ENCODE measurements around the gene CLIP2.
A peak's percentile ranks its signal among the peaks of the same experiment; 100 is the strongest.

Gene CLIP2

DNA sequence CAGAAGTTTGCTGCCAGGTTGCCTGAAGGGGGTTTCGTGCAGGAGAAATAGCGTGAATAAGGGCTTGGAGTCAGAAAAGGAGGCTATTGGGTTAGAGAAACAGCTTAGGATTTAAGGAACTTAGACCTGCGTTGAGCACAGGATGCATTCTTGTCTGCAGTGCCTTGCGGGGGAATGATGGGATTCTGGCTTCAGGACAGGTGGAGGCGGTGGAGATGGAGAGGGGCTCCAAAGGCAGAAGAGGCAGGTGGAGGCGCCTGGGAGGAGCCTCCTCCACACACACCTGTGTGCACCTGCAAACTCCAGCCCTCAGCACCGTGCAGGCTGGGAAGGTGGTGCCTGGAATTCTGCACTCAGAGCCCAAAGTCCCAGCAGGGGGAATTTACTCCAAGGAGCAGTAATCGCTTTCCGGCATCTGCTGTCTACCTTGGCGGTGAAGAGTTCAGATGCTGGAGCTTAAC lies 1.8 kb downstream of the CLIP2 start:
- H3K4me3 ChIP-seq (replicated peaks; ENCODE audit: low read depth, low read length): peak overlapping the region; percentile 82

DNA sequence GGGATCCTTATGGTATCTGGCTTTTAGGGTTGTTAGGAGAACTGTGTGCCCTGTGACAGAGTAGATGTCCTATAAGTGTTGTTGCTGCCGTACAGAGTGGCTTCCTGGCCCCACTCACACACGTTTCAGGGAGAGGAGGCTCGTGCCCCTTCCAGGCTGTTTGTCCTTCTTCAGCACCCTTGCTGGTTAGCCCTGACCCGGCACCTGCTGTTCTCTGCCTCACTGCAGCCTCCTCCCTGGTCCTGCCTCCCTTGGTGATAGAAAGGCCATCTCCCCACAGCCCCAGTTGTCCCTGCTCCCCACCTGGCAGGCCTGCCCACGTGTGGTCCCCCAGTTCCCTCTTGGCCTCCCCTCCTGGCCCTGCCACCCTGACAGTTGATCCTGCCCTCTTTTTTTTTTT lies 2.3 kb downstream of the CLIP2 start:
- no peak for DNase-seq (ENCODE audit: low read depth)
- H3K4me3 ChIP-seq (replicated peaks; ENCODE audit: low read depth, low read length): no peak overlapping the region
- TF ChIP-seq, protein P1, sequence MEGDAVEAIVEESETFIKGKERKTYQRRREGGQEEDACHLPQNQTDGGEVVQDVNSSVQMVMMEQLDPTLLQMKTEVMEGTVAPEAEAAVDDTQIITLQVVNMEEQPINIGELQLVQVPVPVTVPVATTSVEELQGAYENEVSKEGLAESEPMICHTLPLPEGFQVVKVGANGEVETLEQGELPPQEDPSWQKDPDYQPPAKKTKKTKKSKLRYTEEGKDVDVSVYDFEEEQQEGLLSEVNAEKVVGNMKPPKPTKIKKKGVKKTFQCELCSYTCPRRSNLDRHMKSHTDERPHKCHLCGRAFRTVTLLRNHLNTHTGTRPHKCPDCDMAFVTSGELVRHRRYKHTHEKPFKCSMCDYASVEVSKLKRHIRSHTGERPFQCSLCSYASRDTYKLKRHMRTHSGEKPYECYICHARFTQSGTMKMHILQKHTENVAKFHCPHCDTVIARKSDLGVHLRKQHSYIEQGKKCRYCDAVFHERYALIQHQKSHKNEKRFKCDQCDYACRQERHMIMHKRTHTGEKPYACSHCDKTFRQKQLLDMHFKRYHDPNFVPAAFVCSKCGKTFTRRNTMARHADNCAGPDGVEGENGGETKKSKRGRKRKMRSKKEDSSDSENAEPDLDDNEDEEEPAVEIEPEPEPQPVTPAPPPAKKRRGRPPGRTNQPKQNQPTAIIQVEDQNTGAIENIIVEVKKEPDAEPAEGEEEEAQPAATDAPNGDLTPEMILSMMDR (IDR thresholded peaks at IDR 0.05; ENCODE audit: low read length, missing control alignments): no peak

More for the DNA sequence above, 1.8 kb downstream of the CLIP2 start:
- TF ChIP-seq, protein P1 (IDR thresholded peaks at IDR 0.05; ENCODE audit: low read length, missing control alignments): no peak
- no peak for DNase-seq (ENCODE audit: low read depth)

DNA sequence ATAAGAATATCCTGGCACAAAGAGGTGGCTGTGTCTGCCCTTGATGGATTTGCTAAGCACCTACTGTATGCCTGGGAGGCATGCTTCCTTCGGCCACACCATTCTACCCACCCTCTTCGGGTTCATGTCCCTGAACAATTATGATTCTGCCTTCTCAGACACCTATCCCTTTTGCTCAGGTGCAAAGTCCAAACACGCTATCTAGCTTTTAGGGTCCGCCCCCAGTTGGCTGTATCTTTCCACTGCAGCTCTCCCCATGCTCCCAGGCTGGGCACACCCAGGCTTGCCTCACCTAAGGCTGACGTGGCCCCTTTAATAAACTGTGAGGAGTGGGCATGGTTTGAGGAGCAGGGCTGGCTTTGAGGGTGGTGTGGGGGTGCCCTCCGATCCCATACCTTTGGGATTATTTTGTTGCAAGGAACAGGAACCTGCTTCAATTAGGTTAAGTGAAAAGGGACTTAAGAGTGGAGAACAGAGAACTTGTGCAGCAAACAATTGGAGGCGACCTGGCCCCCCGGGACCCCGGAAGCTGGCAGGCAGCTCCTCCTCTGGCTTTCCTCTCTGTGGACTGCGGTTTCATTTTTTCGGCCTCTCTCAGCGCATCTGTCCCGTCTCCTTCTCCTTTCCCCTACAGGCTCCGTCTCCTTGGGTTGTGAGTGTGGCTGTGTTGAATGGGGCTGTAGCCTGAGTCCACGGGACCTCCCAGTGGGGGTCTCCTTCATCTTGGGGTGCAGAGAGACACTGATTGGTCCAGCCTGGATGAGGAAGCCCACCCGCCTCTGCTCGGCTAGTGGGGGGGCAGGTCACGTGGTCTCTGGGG lies 3.8 kb downstream of the CLIP2 start:
- no peak overlapping the region for H3K4me3 ChIP-seq (replicated peaks; ENCODE audit: low read depth, low read length)
- no peak for DNase-seq (ENCODE audit: low read depth)
- TF ChIP-seq, protein P1 (IDR thresholded peaks at IDR 0.05; ENCODE audit: low read length, missing control alignments): no peak

DNA sequence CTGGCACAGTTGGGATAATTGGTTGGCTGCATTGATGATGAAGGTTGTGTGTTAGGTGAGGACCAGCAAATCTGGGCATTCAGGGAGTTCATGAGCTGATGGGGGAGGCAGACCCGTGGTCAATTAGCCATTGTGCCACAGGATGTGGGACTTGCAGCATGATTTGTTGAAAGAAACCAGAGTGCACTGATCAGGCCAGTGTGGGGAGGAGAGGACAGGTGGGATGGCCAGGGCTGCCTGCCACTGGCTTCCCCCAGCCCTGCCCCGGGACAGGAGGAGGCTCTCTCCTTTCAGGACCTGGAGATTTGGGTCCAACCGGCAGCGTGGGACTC lies 4.3 kb downstream of the CLIP2 start:
- no peak overlapping the region for H3K4me3 ChIP-seq (replicated peaks; ENCODE audit: low read depth, low read length)
- DNase-seq (ENCODE audit: low read depth): no peak
- TF ChIP-seq, protein P1 (IDR thresholded peaks at IDR 0.05; ENCODE audit: low read length, missing control alignments): no peak

DNA sequence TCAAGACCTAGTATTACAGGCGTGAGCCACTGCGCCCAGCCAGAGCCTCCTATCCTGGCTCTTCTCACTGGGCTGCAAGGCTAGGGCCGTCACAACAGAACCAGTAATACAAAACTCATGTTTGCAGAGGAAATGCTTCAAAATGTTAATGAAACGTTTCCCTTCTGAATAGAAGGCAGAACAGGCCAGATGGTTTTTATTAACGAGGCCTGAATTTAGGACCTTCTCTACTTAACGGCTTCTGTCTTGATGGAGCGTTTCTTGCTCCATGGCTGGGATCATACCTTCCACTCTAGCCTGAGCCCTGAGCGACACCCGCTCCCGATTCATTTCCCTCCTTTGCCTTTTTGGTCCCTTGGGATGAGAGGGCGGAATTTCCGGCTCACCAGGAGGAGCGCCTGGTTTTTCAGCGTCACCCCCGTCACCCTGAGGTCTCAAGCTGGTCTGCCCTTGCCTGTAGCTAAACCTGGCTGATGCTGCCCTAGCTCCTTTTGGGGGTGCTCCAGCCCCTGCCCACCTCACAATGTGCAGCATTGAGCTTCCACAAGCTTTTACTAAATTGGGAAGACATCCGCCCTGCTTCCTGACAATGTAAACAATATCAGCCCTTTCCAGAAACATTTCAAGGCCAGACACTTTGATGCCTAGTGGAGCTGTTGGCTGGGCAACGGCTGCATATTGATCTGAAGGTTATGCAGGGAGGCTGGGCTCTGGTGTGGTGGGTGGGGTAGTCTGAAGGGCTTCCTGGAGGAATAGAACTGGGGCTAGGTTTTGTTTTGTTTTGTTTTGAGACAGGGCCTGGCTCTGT lies 5.2 kb downstream of the CLIP2 start:
- DNase-seq (ENCODE audit: low read depth): peak; percentile 38
- TF ChIP-seq, protein P1 (IDR thresholded peaks at IDR 0.05; ENCODE audit: low read length, missing control alignments): no peak
- H3K4me3 ChIP-seq (replicated peaks; ENCODE audit: low read depth, low read length): no peak overlapping the region

DNA sequence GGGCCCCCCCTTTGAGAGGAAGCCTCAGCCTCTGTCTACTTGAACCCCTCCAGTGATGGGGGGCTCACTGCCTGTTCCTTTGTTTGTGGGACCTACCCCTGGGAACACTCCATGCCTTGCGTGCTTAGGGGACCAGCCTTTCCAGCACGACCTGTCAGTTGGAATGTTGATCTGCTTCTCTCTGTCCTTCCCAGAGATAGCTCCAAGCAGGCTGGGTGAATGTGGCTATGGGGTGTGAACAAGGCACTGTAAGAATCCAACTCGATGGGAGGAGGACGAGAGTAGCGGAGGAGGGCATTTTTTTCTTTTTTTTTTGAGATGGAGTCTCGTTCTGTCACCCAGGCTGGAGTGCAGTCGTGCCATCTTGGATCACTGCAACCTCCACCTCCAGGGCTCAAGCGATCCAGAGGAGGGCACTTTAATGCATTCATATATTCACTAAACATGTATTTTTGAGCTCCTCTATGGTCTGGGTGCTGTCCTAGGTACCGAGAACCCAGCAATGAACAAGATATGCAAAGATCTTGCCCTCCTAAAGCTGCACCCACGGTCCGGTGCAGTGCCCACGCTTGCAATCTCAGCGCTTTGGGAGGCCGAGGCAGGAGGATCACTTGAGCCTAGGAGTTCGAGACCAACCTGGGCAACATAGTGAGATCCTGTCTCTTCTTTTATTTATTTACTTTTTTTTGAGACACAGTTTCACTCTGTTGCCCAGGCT lies 8.5 kb downstream of the CLIP2 start:
- no peak for DNase-seq (ENCODE audit: low read depth)
- TF ChIP-seq, protein P1 (IDR thresholded peaks at IDR 0.05; ENCODE audit: low read length, missing control alignments): no peak
- H3K4me3 ChIP-seq (replicated peaks; ENCODE audit: low read depth, low read length): no peak overlapping the region
